GM20000 (cell line): ENCODE data around the gene NACC2.

Experiments
- DNase-seq: peaks from one replicate; pipeline ENCODE4 v3.0.0; 2012; ENCODE audit warnings: low spot score
- TF ChIP-seq, protein P1 (sequence below): IDR thresholded peaks from 2 replicates; pipeline ENCODE4 v1.5.1; 2012; ENCODE audit warnings: mild to moderate bottlenecking, control low read depth; ENCODE audit errors: extremely low read depth, missing control alignments

NACC2 gene

DNA sequence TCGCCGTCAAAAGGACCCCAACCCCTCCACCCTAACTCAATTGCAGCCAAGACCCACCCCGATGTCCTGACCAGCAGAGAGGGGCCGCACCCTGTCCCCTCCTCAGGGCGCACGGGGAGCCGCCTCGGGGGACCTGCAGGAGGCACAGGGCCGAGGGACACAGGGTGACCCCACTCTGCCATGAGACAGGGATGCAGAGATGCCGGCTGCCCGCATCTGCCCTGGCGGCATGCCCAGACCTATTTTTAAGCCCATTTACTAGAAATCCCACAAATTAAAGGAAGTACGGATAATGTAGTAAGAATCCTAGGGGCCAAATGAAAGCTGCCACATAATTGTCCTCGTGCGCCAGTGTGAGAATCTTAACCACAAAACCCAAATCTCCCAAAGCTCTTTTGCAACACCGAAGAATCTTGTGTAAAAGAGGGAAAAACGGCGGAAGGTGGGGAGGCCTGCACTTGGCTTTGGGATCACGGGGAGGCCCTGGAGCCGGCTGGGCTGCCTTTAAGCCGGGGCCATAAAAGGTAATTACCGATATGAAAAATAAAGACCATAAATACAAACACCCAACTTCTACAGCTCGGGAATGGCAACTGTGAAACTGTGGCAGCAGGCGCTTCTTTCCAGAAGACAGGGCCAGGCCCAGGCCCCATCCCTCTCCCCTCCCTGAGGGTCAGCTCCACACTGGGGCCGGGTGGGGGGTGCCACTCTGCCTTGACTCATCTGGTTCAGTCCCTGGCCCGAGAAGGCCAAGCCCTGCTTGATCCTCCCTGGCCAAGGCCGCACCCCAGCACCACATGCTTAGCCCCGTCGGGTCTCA lies 35.0 kb downstream of the NACC2 start:
- TF ChIP-seq, protein P1, sequence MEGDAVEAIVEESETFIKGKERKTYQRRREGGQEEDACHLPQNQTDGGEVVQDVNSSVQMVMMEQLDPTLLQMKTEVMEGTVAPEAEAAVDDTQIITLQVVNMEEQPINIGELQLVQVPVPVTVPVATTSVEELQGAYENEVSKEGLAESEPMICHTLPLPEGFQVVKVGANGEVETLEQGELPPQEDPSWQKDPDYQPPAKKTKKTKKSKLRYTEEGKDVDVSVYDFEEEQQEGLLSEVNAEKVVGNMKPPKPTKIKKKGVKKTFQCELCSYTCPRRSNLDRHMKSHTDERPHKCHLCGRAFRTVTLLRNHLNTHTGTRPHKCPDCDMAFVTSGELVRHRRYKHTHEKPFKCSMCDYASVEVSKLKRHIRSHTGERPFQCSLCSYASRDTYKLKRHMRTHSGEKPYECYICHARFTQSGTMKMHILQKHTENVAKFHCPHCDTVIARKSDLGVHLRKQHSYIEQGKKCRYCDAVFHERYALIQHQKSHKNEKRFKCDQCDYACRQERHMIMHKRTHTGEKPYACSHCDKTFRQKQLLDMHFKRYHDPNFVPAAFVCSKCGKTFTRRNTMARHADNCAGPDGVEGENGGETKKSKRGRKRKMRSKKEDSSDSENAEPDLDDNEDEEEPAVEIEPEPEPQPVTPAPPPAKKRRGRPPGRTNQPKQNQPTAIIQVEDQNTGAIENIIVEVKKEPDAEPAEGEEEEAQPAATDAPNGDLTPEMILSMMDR = no peak
- DNase-seq = no peak

DNA sequence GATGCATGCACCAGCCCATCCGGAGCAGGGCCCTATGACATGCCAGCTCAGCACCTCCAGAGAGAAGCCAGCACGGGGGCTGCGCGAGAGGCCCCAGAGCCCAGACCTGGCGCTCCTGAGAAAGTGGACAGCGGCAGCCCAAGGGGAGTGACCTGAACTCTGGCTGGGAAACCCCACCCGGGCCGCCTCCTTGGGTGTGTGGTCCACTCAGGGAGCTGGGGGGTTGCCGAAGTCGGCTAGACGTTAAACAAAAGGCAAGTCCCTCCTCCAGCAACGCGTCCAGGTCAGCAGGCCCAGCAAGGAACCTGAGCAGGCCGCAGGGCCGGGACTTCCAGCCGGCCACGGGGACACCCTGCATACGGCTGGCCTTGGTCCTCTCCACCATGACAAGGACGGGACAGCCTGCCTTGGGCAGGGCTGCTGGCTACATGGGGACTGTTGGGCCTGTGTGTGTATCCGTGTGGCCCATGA lies 35.7 kb downstream of the NACC2 start:
- TF ChIP-seq, protein P1 = no peak
- no peak for DNase-seq

DNA sequence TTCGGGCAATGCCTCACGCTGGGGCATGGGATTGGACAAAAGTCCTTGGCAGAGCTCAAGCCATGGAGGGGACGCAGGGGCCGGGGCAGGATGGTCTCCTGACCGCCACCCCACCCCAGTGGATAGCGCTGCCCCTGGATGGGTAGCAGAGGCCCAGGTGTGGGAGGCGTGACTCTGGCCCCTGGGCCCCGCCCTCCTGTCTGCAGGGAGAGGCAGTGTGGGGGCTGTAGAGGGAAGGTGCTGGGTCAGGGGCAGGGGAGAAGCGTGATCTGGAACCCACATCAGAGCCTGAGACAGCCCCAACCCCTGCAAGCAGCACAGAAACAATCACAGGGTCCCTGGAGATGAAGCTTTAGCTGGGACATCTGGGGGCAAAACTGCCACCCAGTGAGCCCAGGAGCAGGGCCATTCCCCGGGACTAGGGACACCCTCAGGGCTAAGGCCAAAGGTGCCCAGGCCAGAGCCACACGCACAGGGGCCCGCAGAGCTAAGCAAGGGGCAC lies 36.2 kb downstream of the NACC2 start:
- DNase-seq = no peak
- TF ChIP-seq, protein P1 = no peak

DNA sequence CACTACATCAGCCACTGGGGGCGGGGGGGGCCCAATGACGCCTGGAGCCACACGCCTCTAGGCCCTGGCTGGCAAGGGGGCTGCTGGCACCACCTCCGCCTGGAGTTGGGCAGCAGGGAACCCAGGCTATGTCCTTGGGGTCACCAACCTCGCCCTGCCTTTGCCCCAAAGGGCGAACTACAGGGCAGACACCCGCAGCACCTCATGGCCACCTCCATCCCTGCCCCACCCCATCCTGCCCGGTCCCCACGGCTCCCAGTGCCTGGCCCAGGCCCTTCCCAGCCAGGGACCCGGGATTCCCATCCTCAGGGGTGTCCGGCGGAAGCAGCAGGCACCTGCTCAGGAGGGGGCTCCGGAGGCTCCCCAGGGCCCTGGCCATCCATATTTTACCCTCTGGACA lies 37.0 kb downstream of the NACC2 start:
- TF ChIP-seq, protein P1 = no peak
- no peak for DNase-seq

DNA sequence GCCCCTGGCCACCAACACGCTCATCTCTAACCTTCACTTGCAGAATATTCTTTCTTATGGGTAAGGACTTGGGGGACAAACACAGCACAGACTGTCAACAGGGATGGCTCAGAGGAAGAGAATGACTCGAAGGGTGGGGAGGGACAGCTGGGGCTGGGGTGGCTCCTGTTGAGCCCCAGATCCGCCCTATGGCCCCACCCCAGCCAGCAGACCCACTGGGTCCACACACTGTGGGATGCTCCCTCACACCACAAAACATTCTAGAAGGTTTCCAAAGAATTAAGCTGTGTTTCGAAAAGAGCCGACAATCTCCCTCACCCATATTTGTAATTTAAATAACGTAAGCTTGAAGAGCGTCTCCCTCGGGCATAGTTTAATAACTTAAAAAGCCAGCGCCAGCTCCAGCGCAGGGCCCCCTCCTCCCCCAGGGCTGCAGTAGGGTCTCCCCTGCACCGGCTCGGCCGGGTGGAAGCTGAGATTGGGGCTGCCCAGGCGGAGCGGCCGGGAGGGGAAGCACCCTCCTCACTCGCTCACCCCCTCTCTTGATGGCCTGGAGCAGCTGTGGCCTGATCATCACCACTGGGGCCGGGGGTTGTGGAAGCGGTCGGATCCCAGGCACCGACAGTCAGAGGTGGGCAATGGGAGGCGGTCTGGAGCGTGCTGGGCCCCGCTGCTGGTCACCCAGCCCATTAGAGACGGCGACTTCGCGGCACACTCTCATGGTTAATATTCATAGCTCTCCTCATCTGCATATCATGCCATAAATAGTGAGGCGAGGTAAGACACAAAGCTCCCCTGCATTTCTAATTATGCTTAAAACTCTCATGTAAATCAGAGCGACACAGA lies 37.6 kb downstream of the NACC2 start:
- TF ChIP-seq, protein P1 = no peak
- DNase-seq = no peak

DNA sequence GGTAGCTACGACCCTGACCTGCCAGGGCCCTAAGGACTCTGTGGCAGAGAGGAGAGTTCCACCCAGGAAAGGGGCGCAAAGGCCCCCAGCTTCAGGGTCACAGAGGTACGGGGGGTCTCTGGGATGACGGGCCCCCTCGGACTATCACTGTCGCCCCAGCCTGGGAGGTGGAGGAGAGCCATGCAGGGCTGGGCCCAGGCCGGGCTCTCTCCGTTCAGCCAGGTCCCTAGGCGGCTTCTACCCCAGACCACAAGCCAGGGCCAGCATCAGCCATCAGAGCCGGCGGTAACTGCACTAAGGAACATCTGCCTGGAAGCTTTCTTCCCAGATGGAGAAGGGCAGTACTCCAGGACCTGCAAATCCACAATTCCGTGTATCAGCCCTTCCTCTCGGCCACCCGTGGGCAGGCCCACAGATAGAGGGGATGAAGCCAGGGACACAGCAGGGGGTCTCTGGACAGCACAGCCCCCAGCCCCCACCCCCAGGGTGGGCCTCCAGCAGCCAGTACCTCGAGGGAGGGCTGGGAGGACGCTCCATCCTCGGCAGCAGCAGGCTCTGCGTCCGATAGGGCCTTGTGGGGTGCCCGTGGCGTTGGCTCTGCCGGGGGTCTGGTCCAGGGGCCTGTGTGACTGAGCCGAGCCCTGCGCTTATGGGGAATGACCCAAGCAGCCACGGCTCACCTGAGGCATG lies 38.4 kb downstream of the NACC2 start:
- TF ChIP-seq, protein P1 = no peak
- DNase-seq = no peak
